Skeletal muscle cell (primary cell): ENCODE measurements around the gene DAZL.
"Not testable (repeated sequence)": the region's sequence is repeated elsewhere in the genome, so short reads cannot be mapped to it uniquely, and the experiment has no call there.

ENCODE experiments used
- DNase-seq: peaks from one replicate; pipeline ENCODE4 v3.0.0-alpha.2; 2010; ENCODE audit warnings: low read depth
- H3K4me3 ChIP-seq: 2 replicates; pipeline ENCODE4 v1.5.1; 2011; ENCODE audit warnings: low read depth, mild to moderate bottlenecking, control low read depth, low read length, moderate library complexity

DAZL gene, protein sequence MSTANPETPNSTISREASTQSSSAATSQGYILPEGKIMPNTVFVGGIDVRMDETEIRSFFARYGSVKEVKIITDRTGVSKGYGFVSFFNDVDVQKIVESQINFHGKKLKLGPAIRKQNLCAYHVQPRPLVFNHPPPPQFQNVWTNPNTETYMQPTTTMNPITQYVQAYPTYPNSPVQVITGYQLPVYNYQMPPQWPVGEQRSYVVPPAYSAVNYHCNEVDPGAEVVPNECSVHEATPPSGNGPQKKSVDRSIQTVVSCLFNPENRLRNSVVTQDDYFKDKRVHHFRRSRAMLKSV

DNA sequence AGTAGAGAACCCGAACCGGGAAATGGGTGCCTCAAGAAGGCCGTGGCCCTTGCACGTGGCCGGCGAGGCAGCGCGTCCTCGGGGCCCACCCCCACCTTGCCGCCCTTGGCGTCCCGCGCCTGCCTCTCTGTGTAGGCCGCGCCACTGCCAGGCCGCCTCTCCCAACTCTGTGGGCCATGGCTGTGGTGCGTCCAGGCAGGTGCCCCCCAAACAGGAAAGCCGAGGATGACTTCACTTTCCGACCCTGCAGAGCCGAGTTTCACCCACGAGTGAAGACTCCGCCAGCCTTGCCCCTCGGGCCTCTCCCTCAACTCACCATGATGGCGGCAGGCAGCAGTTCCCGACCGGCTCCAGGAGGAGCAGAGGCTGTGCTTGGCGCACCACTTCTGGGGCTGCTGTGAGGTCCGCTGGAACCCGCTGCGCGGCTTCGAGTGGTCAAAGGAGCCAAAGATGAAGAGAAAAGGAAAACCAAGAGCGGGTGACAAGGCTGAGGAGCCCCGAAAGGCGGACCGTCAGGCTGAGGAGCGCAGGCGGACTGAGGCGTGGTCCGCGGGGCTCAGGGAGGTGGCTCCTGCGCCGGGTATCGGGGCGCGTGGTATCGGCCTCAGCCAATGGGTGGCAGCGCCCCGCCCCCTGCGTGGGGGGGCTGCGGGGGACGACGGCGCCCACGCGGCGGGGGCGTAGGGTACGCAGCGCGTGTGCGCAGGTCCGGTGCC lies at the start of gene DAZL:
Gene DAZL (minus strand): TSS at position 537 of the 716 bp plus-strand sequence. CDS start 218 bp downstream, at position 319.
- DNase-seq: no peak
- no peak within 1 kb of the TSS for H3K4me3 ChIP-seq

DNA sequence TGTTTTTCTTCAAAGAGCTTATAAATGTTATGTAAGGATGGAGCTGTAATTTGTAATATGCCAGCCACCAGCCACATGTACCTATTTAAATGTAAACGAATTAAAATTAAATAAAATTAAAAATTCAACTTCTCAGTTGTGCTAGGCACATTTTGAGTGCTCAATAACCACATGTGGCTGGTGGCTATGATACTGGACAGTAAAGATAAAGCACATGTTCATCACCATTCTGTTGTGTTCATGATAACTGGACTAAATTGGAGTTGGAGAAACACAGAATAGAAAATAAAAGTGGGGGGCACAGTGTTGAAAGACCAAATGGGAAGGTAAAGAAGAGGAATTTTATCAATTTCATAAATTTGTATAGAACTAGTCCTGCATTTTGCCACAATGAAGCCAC lies 49.8 kb upstream of the DAZL start:
- H3K4me3 ChIP-seq: no peak overlapping the region
- DNase-seq: no peak

DNA sequence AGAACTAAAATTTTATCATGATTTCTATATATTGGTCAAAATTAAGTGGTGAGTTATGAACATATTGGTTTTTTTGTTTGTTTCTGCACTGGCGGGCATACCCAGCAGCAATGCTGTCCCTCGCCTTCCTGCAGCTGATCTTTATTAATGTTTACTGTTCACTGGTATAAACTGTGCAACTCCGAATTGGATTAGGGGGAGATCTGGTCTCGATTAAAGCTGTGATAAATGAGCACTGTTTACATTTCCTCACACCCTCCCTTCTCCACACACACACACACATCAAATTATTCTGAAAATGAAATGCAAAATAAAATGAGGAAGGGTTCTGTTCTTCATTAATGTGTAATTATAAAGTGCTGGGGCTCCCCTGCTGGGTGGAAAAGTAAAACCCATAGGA lies 48.5 kb upstream of the DAZL start:
- H3K4me3 ChIP-seq: no peak overlapping the region
- DNase-seq: no peak

DNA sequence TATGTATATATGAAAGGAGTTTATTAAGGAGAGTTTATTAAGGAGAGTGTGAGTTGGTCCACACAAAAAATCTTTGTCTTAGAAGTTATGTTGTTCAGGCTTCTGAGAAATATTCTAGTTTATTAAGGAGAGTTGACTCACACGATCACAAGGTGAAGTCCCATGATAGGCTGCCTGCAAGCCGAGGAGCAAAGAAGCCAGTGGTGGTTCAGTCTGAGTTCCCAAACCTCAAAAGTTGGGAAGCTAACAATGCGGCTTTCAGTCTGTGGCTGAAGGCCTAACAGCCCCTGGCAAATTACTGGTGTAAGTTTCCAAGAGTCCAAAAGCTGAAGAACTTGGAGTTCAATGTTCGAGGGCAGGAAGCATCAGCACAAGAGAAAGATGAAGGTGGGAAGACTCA lies 42.4 kb upstream of the DAZL start:
- no peak for DNase-seq
- H3K4me3 ChIP-seq: no peak overlapping the region

DNA sequence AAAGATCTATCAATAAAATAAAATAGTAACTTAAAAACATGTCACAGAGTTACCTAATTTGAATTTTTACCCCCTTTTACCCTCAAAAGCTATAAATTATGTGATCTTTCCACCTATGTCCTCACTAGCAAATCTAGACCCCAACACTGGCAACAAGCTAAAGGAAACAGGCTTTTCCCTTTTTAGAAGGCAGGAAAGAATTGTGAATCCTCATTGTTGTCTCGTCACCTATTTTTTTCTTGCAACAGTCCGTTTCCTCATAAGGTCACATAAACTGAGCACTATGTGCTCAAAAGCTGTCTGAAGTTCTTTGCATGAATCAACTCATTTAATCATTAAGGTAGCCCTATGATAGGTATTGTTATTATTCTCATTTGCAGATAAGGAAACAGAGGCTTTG lies 34.6 kb upstream of the DAZL start:
- no peak for DNase-seq
- no peak overlapping the region for H3K4me3 ChIP-seq

DNA sequence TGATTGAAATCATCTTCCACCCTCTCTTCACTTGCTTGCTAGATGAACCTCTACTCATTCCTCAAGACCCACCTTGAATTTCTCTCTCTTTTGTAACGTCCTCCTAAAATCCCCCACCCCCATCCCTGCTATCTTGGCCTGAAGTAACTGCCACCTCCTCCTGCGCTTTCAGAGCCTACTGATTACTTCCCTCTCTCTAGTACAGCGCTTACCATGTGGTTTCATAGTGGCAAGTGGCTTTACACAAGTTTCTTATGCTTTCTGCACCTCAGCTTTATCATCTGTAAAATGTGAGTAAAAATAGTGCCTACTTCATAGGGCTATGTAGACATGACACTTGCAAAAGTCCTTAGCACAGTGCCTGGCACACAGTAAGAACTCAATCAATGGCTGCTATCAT lies 28.7 kb upstream of the DAZL start:
- no peak for DNase-seq
- H3K4me3 ChIP-seq: no peak overlapping the region

DNA sequence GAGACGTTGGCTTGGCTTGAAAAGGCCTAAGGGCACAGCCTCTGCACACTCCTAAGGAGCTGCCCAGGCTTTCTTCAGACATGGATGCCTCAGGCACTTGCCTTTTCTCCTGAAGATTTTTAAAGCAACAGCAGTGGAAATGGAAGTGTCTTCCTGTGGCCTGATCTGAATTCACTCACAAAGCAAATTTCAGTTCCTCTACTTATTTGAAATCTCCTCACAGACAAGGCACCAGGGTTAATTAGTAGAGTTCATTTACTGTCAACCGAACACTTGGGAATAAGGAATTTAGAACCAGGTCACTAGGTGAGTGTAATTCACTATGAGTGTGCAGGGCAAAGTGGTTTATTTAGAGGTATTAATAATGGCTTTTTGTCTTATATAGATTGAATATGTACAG lies 27.2 kb upstream of the DAZL start:
- DNase-seq: no peak
- no peak overlapping the region for H3K4me3 ChIP-seq

DNA sequence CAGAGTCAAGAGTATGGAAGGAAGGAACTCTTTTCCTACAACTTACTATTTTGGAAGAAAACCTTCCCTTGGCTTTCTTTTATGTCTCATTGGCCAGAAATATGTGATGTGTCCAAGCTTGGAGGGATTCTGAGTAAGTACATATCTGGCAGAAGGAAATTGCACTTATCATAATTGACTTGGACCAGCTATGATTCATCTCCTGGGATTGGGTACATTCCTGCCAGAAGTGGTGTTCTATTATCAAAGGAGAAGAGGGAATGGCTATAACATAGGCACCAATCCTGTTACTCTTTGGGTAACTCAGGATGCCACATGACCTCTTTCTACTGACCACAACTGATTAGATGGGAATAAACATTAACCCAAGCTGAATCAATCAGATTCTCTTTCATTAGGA lies 13.5 kb upstream of the DAZL start:
- H3K4me3 ChIP-seq: no peak overlapping the region
- DNase-seq: peak; percentile 23

DNA sequence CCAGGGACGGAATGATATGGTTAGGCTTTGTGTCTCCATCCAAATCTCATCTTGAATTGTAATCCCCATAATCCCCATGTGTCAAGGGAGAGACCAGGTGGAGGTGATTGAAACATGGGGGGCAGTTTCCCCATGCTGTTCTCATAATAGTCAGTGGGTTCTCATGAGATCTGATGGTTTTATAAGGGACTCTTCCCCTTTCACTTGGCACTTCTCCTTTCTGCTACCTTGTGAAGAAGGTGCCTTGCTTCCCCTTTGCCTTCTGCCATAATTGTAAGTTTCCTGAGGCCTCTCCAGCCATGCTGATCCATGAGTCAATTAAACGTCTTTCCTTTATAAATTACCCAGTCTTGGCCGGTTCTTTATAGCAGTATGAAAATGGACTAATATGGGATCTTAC lies 11.9 kb upstream of the DAZL start:
- not testable (repeated sequence) for DNase-seq, H3K4me3 ChIP-seq

DNA sequence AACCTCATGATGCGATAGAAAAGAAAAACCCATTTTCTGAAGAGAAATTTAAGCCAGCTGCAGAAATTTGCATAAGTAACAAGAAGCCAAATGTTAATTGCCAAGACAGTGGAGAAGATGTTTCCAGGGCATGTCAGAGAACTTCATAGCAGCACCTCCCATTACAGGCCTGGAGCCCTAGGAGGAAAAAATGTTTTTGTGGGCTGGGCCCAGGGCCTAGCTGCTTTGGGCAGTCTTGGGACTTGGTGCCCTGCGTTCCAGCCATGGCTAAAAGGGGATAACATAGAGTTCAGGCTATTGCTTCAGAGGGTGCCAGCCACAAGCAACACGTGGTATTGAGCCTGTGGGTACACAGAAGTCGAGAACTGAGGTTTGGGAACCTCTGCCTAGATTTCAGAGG lies 10.9 kb upstream of the DAZL start:
- no peak overlapping the region for H3K4me3 ChIP-seq
- no peak for DNase-seq

DNA sequence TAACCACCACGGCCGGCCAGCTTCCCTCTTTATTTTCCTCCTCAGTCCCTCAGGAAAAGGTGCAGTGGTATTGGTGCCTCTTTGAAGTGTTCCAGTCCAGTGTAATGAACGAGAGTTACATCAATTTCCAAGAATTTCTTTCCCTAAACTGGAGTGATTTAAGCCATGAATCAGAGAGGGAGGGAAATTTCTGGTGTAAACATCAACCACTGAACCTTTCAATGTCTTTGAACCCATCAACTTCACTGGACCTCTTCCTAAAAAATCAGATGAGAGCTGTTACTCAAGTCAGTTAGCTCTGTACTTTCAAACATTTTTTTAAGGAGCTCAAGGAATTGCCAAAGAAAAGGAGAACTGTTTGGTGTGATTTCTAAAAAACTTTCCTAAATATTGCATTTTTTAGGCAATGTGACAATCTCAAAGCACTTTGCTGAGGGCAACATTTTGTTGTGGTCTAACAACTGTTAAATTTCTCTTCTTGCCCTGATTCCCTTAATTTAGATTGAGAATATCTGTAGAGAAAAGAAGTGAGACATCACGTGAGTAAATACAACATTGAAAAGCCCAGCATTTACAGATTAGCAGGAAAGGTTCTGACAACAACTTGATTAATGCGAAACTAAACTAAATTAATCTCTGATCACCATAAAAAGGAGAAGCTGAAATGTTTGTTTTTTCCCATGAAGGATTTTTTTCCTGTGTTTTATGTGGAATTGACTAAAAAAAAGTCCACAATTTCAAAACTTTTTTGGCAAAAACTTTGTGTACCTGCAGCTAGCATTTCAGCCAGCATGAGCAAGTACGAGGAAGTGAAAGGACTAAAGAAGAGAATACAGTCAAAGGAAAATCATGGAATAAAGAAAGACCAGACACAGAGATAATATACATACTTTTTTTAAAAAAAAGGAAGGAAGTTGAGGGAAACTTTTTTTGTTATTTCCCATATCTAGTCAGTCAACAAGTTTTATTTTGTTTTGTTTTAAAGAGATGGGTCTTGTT lies 9.1 kb upstream of the DAZL start:
- H3K4me3 ChIP-seq: no peak overlapping the region
- DNase-seq: no peak

DNA sequence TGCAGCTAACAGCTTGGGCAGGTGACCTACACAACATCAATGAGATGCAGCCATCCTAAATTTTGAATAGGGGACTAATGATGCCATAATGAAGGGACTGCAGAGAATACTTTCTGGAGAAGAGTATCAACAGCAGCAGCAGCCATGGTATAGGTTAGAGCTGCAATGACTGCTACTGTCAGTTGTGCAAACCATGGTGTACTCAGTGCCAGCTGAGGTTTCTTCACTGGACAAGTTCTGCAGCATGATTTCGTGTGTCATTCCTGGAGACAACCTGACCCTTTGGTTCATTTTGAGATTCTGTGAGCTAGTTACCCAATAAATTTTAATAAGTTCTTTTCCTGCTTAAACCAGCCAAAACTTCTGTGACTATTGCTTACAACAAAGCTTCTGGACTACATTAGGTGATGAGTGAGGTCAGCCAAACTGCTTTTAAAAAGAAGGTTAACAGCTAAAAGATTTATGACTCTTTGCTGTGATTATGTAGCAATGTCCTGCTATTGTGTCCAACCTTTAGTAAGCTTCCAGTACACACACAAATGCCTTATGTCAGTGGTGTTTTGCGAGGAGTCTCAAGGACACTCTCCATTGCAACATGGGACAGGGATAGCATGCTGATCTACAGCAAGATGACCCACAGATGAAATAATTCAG lies 4.8 kb upstream of the DAZL start:
- DNase-seq: peak; percentile 55

DNA sequence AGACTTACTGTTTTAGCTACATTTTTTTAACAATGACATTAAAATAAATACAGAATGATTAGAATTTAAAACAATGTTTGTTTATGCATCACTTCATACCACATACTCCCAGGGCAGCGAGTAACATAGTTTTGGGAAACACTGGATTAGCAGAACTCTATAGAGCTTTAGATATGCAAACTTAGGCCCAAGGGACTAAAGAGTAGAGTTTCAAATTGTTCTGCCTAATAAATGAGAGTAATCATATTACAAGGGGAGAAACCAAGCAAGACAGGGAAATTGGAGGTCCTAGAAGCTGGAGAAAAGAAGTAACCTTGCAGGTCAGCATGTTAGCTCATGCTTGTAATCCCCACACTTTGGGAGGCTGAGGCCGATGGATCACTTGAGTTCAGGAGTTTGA lies 3.6 kb upstream of the DAZL start:
- no peak overlapping the region for H3K4me3 ChIP-seq

More for the DNA sequence above, 4.8 kb upstream of the DAZL start:
- no peak overlapping the region for H3K4me3 ChIP-seq

DNA sequence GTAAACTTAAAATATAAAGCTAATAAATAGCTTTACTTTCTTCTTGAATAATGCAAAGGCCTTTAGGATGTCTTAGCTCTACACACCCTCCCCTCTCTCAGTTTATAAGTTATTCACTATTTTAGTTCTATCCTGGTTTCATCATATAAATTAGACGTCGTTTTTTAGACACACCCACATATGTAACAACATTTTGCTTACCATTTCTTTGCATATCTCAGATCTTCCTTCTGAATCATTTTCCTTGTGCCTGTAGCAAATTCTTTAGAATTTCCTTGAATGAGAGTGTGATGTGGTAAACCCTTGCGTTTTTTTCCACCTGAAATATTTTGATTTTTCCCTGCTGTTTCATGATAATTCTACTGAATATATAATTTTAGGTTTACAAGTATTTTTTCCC lies 2.5 kb upstream of the DAZL start:
- H3K4me3 ChIP-seq: no peak overlapping the region
- DNase-seq: no peak

More for the DNA sequence above, 3.6 kb upstream of the DAZL start:
- no peak for DNase-seq

DNA sequence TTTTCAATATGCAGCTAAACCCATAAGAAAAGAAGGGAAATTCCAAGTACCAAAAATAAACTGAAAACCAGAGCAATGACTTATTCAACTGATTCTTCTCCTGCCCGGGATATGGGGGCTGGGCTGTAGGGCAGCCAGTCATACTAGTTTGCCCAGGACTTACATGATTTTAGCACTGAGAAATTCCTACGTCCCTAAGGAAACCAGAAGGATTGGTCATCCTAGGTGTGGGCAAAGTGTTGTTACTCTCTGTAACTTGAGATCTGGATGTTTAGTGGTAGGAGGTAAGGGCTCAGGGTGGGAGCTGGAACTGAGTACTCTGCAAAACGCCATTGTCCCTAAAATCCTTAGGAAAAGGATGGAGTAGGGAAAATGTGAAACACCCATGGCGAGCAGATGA lies 1.2 kb upstream of the DAZL start:
- DNase-seq: peak; percentile 18
- no peak overlapping the region for H3K4me3 ChIP-seq

DNA sequence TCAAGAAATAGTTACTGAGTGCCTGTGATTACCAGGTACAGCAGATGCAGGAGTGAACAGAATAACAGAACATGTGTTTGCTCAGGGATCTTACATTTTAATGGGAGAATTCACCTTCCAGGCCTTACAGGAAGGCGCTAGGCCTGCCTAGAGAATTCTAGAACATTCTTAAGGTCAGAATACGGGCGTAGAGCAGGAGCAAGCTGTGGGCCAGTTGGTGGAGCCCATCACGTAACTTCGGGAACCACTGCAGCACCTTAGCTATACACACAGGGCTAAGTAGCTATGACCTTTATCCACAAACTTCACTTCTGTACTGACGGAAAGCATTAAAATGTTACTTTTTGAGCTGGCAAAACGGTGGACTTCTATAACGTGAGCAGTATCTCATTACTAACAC lies 743 bp upstream of the DAZL start:
- DNase-seq: no peak
- no peak overlapping the region for H3K4me3 ChIP-seq

DNA sequence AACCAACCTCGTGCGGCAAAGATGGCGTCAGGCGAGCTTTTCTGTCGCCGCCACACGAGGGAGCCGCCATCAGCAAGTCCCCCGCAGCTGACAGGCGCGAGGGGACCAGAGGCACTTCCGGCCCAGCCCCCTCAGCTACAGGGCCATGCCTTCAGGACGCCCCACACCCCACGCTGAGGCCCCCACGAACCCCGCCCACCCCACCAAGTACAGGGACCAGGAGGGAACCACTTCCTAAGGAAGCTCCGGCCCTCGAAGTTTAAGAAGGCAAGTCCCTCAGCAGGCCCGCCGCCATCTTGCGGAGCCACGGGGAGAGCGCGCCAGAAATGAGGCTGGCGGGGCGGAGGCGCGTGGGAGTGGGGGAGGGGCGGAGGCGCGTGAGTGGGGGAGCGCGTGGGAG lies 790 bp downstream of the DAZL start:
- DNase-seq: no peak
- no peak overlapping the region for H3K4me3 ChIP-seq

DNA sequence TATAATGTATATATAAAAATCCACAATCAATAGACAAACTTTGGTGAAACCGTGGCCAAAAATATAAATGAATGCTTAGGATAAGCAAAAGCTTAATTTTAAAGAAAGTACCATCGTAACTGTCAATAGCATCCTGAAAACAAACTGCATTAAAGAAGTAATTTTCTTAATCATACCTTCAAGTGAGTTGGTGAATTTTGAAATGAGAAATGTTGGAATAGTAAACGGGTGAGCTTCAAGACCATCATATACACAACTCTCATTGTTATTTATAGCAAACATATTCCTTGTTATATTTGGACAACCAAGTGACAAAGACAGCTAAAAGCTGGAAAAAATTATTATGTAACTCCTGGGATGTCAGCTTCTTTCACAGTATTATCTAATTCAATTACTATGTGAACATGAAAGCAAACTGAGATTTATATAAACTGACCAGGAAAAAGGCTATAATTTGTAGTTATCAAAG lies 3.7 kb downstream of the DAZL start:
- no peak overlapping the region for H3K4me3 ChIP-seq
- no peak for DNase-seq

DNA sequence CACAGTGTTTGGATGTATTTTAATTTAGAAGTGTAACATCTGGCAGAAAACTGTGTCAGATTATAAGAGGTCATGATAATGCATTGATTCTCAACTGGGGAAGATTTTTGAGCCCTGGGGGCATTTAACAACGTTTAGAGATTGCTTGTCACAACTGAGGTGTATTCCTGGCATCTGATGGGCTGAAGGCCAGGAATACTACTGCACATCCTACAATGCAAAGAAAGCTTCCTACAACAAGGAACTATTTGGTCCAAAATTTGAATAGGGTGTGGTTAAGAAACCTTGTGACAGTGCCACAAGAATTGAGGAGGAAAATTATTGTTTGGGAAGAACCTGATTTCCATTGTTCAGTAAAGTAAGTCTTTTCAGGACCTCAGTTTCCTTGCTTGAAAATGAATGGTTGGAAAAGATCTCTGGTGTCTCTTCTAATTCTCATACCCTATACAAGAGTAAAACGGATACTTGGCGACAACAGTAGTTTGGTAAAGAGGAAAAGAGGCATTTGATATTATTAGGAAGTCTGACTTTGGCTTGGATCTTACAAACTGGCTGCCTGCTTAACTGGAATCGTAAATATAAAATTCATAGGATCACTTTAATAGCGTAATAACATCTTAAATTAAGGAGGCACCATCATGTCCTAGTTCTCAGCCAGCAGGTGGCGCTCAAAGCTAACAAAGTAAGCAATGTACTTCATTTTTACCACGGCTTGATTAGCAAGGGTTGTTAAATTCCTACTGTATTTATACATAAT lies 4.3 kb downstream of the DAZL start:
- peak; percentile 41 for DNase-seq
- no peak overlapping the region for H3K4me3 ChIP-seq
